ENCODE data around the gene FGF3.

The FGF3 gene

DNA sequence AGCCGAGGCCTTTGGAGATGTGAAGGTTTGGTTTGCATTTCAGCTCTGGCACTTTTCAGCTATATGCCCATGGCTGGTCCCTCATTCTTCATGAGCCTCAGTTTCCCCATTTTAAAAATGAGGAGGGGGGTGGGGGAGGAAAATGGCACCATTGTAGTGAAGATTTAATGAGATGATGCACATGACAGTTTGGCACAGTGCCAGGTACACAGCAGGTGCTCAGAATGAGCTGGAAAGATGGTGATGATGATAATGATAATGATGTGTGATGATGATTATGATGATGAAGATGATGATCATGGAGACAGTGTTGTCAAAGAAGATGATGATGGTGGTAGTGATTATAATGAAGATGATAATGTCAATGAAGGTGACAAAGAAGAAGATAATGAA lies 24.3 kb upstream of the FGF3 start:
- DNase-seq: no peak

DNA sequence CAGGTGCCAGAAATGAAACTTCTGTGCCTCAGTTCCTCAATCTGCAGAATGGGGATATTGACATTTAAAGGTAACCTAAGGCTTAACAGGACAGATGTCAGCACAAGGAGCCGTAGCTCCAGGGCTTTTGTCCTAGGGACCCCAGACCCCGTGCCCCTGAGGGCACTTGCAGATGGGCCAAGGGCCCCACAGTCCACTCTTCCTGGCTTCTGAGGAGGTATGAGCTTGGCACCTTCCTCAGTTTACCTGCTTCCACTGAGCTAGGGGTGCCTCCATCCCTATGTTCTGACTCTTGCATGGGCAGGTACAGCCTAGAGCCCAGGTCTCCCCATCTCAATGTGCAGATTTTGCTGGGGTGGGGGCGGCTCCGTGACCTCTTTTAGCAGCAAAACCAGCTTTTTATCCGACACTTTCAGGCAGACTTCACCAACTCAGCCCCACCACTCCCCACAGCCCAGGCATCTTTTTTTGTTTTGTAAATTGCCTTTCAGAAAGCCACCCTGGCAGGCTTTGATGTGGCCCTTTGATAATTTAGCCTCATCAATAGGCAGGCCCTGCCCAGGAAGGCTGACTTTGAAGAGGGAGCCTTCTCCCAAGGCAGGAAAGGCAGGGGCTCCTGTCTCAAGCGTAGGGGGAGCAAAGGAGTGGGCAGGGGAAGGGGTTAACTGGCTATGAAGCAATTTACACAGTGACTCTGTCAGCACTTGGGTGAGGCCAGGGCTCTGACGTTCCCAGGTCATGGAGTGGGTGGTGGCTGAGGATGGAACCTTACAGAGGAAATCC lies 23.7 kb upstream of the FGF3 start:
- no peak for DNase-seq

DNA sequence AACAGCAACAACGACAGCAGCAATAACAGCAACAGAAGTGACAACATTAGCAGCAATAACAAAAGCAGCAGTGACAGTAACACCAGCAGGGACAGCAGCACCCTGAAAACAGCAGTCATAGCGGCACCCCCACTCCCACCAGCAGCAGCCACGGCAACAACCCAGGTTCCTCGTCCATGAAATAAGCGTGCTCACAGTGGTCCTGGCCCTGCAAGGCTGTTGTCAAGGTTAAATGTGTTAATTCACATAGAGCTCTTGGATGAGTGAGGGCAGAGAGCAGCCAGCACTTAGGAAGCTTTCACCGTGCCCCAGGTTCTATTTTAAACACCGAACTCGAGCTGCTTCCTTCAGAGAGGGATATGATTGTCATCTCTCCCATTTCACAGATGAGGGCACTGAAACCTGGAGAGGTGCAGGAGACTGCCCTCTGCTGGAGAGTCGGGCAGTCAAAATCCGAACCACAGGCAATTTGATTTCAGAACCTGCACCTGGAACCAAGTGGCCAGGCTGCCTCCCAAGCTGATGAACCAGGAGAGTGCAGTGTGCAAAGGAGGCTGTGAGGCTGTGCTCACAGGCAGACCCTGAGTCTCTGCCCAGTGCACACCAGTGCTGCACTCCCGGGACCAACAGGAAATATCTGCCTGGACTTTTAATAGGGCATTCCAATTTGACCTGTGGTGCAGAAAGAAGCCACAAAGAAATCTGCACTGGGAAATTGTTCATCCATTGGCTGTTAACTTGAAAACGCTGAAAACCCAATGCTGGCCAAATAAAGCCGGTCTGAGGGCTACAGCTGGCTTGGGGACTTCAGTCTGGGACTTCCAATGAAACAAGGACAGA lies 22.9 kb upstream of the FGF3 start:
- DNase-seq: peak; percentile 15

DNA sequence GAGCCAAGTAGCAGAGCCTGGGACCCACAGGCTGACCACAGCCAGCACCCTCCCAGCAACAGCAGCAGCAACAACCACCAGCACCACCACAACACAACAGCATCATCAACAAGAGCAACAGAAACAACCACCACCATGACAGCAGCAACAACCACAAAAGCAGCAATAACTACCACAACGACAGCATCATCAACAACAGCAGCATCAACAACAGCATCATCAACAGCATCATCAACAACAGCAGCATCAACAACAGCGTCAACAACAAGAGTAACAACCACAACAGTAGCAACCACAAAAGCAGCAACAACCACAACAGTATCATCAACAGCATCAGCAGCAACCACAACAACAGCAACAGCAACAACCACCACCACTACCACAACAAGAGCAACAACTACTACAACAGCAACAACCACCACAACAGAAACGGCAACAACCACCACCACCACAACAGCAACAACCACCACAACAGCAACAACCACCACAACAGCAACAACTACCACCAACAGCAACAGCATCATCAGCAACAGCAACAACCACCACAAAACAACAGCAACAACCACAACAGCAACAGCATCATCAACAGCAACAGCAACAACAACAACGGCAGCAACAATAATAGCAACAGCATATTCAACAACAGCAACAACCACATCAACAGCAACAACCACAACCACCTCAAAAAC lies 22.1 kb upstream of the FGF3 start:
- DNase-seq: no peak

DNA sequence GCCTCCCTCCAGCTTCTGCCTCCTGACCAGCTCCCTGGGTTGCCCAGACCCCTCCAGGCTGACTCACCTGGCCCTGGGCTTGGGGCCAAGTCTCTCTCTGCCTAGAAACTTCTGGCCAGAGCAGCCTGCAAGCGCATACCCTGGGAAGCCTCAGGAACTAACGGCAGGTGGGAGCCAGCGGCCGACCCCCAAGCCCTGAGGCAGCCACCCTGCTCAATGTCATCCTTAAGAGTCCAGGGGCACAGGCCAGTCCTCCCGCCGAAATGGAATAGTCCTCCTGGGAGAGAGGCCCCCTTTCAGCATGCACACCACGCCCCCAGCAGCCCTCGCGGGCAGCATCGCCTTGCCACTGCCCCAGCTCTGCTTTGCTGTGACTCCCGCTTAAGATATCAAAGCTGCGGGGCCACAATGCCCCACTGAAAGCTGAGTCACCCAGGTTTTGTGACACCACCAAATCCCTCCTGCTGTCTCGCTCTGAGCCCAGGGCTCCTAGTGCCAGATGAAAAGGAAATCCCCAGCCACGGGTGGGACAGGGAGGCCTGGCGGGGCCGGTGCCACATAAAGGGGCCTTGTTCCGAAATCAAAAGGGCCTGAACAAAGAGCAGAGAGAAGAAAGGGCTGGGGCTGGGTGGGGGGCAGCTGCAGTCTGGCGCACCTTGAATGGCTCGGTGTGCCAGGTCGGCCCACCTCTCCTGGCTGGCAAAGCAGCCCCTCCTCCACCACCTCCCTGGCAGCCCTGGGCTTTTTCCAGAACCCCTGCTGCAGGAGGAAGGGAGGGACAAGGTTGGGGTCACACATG lies 21.4 kb upstream of the FGF3 start:
- no peak for DNase-seq

DNA sequence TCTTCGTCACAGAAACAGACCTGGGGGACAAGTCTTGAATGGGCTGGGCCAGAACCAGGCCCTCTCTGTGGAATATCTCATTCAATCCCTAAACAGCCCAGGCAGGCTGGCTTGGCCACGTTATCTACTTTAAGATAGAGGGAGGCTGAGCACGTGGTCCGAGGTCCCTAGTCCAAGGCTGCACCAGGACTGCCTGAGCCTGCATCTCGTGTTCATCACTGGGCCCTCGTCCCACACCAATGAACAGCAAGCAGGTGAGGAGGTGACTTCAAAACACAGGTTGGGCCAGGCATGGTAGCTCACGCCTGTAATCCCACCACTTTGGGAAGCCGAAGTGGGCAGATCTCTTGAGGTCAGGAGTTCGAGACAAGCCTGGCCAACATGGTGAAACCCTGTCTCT lies 20.3 kb upstream of the FGF3 start:
- DNase-seq: no peak

DNA sequence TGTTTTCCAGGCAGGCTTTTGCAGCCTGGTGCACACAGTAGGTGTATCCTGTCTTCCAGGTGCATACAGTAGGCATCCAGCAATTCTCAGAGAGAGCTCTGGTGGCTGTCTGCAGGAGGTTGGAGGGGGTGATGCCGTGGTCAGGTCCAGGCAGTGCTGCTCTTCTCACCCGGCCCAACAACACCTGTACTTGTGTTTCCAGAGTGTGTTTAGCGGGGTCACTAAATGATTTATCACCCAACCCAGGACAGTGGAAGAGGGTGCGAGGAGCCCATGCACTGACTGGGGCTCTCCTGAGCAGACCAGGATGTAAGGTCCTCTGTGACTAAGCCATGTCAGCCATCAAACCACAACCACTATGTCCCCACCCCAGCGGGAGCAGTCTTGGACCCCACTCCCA lies 18.6 kb upstream of the FGF3 start:
- no peak for DNase-seq

DNA sequence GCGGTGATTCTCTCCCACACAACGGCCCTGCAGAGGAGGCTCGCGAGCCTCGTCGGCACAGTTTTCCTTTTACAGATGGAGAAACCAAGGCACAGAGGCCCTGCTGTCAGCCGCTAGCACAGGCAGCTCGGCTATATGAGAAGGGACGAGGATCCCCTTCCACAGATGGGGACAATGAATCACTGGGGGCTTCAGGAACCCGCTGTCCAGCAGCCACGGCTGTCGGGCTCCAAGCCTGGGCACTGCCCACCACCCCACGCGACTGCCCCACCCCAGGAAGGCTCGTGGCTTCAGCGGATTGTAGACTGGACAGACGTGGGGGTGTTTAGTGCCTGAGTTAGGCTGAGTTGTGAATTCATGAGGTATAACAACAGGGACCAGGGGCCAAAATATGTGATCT lies 17.2 kb upstream of the FGF3 start:
- no peak for DNase-seq

DNA sequence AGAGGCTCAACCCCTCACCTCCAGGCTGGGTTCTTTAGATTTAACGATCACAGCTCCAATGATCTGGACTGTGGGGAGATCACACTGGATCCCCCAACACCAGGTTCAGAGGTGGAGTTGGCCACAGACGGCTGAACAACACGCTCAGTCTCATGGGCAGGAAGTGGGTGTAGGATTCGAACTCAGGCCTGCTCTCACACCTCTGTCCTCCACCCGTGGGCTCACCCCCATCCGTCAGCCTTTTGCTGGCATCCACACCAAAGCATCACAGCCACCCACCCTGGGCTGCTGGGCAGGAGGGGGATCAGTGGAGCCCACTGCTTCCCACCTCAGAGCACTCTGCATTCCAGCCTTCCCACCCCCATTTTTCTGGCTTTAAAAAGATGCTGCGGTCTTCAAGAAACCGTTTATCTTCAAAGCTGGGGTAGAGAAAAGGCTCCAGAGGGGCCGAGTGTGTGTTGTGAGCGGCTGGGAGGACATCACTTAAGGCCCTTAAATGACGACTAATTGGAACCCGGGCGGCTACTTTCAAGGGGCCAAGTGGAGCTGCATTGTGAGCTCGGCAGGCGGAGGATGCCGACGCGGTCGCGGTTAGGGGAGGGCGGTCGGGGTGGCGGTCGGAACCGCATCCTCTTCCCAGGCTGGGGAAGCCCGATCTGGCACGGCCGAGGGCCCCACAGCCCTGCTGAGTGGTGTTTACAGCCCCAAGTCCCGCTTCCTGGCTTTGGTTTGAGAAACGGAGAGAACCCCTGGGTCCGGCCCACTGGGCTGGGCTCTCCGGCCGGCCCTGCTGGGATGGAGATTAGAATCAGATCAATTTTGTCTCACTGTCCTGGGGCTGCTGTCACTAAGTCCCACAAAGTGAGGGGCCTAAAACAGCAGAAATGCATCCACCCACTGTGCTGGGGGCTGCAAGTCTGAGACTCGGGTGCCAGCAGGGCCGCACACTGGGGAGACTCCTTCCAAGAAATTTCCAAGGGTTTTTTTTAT lies 15.9 kb upstream of the FGF3 start:
- DNase-seq: no peak

DNA sequence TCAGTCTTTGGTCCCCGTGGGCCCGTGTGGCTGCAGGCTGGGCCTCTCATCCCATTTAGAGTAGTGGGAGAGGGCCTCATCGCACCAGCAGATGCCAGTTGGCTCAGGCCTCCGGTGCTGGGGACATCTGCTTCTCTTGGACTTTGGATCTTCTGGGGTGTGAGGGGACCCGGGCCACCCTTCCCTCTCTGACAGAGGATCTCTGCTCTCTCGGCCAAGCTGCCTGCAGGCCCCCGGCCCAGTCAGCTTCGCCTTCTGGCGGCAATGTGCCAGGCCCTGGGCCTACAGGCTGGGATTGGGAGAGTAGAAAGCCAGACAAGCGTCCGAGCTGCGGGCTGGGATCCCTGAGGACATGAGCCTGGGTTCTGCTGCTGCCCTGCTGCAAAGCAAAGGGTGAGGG lies 15.0 kb upstream of the FGF3 start:
- no peak for DNase-seq

DNA sequence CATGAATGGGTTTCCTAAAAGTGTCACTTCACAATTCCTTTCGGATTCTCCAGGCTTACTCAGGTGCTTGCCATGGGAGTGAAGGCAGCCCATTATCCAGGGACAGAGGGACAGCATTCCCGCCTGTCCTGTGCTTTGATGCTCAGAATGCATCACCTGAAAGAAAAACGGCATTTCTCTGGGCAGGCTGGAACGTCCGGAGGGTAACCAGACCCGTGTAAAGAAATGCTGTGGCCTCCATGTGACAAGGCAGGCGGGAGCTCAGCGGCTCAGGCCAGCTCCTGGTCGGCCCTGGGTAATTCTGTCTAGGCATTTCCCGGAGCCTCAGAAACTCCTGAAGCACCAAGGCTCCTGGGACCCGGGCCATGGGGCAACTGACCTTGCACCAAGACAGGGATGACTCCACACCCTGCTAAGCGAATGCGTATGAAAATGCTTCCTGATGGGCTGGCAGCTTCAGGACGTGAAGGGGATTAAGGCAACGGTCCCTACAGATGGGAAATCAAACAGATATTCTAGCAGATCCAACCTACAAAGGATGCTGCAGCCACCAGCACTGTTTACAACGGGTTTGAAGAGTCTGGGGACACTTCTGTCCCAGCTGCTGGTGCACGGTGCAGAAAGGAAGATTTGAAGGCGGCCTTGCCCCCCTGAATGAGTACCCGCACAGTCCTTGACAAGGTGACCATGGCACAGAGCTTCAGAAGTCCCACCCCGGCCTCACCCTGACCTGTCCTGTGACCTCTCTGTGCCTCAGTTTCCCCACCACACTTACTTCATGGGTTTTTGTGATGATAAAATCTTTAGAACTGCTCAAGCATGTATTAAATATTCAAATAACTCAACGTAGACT lies 13.6 kb upstream of the FGF3 start:
- DNase-seq: no peak

DNA sequence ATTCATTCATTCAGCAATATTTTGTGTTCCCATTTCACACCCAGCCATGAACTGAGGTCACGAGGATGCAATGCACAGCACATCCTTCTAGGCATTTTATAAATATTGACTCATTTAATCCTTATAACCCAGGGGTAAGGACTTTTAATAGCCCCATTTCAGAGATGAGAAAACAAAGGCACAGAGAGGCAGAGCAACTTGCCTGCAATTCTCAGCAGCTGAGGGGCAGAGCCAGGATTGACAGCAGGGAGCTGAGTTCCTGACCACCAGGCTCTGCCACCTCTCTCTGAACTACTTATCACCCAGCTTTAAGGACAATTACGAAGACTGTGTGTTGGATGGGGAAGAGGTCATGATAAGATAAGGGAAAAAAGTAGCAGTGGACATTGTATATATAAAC lies 12.8 kb upstream of the FGF3 start:
- DNase-seq: no peak

DNA sequence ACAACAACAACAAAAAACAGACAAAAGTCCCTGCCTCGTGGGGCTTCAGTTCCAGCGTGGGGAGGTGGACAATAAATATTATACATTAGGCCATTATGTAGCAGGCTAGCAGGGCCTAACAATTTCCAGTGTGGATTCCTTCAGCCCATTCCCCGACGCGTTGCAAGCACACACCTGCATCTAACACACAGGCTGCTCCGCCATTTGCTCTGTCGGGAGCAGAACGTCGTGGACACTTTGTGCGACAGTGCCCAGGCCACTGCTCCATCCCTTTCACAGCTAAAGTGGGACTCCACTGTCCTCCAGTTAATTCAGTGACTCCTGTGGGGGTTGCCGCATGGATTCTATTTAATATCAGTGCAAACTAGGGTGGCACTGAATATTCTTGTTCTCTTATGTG lies 10.9 kb upstream of the FGF3 start:
- DNase-seq: no peak

DNA sequence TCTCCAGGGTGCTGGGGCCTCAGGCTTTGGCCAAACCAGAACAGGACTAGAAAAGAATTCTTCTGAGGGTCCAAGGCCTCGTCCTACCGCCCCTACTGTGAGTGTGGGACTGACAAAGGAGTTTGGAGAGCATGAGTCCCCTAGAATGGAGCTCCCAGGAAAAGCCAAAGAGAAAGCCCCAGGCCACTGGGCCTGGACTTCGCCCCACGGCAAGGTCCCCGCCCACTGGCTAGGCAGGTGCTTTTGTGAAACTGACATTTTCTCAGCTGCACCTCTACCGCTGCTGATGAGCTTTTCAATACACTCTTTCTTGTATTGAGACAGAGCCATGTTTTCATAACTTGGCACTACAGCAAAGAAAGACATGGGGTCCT lies 9.7 kb upstream of the FGF3 start:
- DNase-seq: no peak

DNA sequence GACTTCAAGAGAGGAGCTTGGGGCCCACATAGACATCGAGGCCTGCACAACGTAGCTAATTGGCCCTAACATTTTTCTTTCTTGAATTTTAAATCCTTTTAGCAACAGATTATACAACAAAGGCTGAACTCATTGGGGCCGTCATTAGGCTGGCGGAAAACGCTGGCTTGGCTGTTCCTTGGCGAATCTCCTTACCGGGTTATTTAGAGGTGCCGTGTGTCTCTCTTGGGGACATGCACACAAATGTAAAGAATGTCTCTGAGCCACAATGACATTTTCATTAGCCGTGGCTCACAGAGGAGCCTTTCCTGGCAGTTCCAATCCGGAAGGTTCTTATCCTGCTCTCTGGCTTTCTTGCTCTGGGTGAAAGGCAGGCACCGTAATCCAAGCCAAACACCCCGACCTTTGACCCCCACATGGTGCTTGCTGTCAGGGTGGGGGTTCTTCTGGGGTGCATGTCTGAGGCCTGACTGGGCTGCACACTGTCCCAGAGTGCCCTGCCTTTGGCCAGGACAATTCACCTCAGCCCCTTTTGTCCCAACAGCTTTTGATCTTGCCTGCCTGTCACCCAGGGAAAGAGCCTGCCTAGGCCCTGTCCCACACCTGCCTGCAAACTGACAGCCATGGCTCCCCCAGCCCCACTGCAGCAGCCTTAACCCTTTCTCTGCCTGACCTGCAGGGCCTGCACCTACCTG lies 9.2 kb upstream of the FGF3 start:
- DNase-seq: no peak

DNA sequence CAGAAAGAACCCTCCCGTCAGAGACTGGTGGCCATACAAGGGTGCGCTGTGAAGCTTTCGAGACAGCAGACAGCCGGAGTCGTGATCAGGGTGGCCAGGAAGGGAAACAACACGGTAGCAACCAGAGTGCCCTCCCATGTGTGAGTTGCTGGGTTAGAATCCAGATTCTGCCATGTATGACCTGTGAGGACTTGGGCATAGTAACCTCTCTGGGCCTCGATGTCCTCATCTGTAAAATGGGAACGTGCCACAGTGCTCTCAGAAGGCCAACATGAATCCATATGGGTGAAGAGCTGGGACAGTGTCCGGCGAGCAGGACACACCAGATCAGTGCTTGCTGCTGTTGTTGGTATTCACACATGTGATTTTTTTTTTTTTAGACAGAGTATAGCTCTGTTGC lies 7.6 kb upstream of the FGF3 start:
- DNase-seq: no peak

DNA sequence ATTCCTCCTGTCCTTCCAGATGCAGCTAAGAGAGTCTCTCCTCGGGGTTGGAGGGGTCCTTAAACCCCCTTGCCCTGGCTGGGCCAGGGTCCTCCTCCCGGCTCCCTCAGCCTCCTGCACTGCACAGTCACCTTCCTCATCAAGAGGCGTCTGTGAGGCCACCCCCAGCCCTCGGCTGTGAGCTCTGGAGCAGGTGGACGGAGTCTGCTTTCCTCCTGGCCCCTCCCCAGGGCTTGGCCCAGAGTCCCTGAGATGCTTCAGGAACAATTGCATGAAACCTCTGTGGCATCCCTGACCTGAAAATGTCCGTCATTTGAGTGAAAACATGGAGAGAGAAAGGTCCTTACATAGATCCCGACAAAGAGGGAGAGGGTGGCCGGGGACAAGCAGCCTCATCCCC lies 6.7 kb upstream of the FGF3 start:
- DNase-seq: no peak

DNA sequence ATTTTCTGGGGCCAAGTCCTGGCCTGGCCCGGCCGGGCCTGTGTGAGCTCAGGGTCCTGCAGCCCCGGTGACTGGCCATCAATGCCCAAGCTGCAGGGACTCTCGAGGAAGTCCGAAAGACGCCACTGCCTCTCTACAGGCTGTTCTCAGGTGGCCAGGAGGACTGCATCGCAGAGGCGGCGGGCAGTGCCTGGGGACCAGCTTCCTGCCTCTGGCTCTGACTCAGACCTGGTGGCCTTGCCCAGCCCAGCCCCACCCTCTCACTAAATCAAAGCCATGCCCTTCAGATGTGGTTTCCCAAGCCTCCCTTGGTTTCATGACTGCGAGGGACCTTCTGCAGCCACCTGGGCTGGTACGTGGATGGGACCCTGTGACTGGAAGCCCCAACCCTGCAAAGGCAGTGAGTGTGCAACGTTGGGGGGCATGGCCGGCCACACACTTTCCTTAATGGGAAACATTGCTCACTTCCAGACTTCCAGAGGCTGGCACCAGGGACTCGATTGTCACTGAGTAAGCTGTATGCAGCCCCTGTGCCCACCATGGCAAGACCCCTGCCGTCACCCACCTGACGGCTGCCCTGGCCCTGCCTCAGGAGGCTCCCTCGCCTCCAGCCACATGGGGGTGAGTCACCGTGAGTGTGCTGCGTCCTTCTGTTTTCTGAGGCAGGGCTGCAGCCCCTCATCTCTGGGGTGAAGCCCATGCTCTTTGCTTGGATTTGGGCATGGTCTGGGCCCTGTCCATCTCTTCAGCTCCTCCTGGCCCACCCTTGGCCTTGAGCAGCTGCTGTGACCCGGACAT lies 6.0 kb upstream of the FGF3 start:
- no peak for DNase-seq

DNA sequence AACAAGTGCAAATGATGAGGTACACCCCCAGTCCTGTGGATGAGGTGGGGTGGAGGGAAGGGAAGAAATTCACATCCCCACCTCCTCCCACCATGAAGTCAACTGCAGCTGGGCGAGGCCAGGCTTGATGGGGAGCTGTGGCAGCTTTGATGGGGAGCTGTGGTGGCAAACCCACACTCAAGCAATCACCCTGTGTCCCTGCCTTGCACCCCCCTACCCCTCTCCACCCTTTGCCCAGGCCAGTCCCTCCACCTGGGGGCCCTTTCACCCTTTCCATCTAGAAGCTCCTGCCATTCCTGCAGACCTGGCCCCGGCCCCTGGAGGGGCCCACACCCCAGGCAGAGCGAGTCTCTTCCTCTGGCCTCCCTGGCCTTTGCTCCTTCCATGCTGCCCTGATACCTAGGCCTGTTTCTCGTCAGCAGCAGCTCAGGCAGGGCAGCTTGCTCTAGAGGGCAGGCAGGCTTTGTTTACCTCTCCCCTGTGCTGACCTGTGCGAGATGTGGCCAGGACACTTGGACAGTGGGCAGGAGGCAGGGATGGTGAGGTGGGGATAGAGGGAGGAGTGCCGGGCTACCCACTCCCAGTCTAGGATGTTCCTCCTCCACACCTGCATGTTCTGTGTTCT lies 4.5 kb upstream of the FGF3 start:
- no peak for DNase-seq
